GM12801 (cell line): ENCODE measurements around the gene HNRNPA3.

Experiments
- CTCF ChIP-seq: IDR thresholded peaks from one replicate; pipeline ENCODE4 v1.5.1; 2011; ENCODE audit warnings: control low read depth; ENCODE audit not compliant: insufficient read length; ENCODE audit errors: extremely low read depth

Gene HNRNPA3

GRCh38 chr2:177270531-177270930, 57.9 kb downstream of the HNRNPA3 start:
- no peak for TF ChIP-seq CTCF

GRCh38 chr2:177271981-177272666, 59.5 kb downstream of the HNRNPA3 start:
- TF ChIP-seq CTCF, result no peak

- no peak for TF ChIP-seq CTCF
Measured at GRCh38 chr2:177272765-177273164, 60.2 kb downstream of the HNRNPA3 start.

DNA sequence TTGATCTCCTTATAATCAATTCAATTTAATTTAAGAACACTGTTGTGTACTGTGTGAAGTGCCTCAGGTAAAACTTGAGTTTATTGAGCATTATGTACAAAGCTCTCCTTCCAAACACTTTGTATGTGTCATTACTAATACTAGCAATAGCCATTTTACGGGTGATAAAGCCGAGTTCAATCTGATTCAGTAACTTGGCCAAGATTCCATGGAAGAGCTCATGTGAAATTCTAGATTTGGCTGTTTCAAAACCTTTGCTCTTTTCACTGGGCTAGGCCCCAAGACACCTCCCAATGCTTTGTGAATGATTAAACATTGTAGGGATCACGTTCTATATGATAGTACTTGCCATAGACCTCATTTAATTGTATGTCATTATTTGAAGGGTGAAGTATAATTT, 60.8 kb downstream of the HNRNPA3 start:
- TF ChIP-seq CTCF, result no peak
